Measurements from ENCODE around the gene ADAMTS14. TPM values are rescaled to one million over a fixed set of nuclear protein-coding genes. Genes with fewer than 3 reads are reported as not detected.

ADAMTS14 gene
- total RNA-seq, 1 experiment from 2014 or later, result 0.14 TPM

DNA sequence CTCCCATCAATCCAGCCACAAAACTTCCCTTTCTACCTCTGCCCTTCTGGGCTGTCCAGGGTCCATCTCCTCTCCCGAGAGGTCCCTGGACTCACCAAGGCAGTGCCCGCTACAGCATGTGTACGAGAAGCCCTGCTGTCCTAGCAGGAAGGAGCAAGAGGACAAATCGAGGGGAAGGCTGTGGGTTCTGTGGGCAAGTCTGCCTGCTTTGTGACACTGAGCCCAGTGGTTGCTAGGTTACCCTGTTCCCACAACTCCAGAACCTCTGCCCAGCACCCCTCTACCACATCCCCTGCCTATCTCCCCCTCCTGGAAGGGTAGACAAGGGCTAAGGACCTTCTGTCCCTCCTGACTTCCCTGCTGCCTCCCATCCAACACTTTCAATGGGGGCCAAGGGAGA lies 112.9 kb downstream of the ADAMTS14 start, which contains the start of gene TBATA:
TBATA (minus strand) TSS at position 188 of the 400 bp plus-strand sequence. CDS start 1,998 bp downstream, outside the sequence.
- Mint-ChIP-seq H3K27ac (ENCODE audit: unreplicated experiment) (no peak within 1 kb of the TSS), H3K9me3 (ENCODE audit: low read depth, unreplicated experiment) (peaks cover 4% of the 10 kb centered on the region), H3K36me3 (ENCODE audit: insufficient read depth, unreplicated experiment) (no peaks in the 10 kb centered on the region), H3K4me1 (ENCODE audit: low read depth, unreplicated experiment) (no peaks in the 10 kb centered on the region), H3K27me3 (ENCODE audit: unreplicated experiment) (peaks cover 83% of the 10 kb centered on the region), H3K4me3 (ENCODE audit: low read depth, unreplicated experiment) (no peak within 1 kb of the TSS)
- CTCF ChIA-PET, result no interaction called here
- intact Hi-C loops (cut with micrococcal nuclease; ENCODE audit: unreplicated experiment), result no loop called here
- TF ChIP-seq, protein P1, sequence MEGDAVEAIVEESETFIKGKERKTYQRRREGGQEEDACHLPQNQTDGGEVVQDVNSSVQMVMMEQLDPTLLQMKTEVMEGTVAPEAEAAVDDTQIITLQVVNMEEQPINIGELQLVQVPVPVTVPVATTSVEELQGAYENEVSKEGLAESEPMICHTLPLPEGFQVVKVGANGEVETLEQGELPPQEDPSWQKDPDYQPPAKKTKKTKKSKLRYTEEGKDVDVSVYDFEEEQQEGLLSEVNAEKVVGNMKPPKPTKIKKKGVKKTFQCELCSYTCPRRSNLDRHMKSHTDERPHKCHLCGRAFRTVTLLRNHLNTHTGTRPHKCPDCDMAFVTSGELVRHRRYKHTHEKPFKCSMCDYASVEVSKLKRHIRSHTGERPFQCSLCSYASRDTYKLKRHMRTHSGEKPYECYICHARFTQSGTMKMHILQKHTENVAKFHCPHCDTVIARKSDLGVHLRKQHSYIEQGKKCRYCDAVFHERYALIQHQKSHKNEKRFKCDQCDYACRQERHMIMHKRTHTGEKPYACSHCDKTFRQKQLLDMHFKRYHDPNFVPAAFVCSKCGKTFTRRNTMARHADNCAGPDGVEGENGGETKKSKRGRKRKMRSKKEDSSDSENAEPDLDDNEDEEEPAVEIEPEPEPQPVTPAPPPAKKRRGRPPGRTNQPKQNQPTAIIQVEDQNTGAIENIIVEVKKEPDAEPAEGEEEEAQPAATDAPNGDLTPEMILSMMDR (IDR thresholded peaks at IDR 0.05; ENCODE audit: unreplicated experiment), result no peak
- DNase-seq, result no peak
- no TSS peak for BruUV-seq (replicated peaks)

DNA sequence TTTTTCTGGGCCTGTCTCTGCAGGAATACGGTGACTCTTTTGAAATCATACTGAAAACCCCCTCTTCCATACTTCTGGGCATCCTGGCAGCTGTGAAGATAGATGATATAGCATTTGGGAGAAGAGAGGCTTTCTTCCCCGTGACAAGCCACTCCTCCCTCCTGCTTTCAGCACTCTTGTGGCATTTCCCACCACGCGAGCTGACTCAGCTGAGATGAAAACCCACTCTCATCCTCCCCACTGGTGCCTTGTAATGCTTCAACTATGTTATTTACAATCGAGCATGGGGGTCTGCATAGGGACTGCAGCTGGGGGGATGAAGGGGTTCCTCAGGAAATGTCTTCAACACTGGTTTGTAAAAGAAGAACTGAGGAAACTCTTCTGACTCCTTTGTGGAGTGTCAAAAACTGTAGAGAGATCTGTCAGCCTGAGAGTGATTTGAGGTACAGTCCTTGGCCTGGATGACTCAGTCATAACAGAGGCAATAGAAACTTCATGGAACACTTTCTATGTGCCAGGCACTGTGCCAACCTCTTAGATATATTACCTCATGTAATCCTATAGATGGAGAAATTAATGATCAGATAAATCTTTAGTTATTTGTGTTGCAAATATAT lies 114.6 kb downstream of the ADAMTS14 start:
- no peak for DNase-seq
- Mint-ChIP-seq H3K27ac (ENCODE audit: unreplicated experiment) (no peak overlapping the region), H3K36me3 (ENCODE audit: insufficient read depth, unreplicated experiment) (no peaks in the 10 kb centered on the region), H3K27me3 (ENCODE audit: unreplicated experiment) (peaks cover 84% of the 10 kb centered on the region), H3K4me3 (ENCODE audit: low read depth, unreplicated experiment) (no peak overlapping the region), H3K9me3 (ENCODE audit: low read depth, unreplicated experiment) (peaks cover 4% of the 10 kb centered on the region), H3K4me1 (ENCODE audit: low read depth, unreplicated experiment) (no peaks in the 10 kb centered on the region)
- CTCF ChIA-PET, result no interaction called here
- intact Hi-C loops (cut with micrococcal nuclease; ENCODE audit: unreplicated experiment), result no loop called here
- no TSS peak for BruUV-seq (replicated peaks)
- TF ChIP-seq, protein P1 (IDR thresholded peaks at IDR 0.05; ENCODE audit: unreplicated experiment), result no peak

DNA sequence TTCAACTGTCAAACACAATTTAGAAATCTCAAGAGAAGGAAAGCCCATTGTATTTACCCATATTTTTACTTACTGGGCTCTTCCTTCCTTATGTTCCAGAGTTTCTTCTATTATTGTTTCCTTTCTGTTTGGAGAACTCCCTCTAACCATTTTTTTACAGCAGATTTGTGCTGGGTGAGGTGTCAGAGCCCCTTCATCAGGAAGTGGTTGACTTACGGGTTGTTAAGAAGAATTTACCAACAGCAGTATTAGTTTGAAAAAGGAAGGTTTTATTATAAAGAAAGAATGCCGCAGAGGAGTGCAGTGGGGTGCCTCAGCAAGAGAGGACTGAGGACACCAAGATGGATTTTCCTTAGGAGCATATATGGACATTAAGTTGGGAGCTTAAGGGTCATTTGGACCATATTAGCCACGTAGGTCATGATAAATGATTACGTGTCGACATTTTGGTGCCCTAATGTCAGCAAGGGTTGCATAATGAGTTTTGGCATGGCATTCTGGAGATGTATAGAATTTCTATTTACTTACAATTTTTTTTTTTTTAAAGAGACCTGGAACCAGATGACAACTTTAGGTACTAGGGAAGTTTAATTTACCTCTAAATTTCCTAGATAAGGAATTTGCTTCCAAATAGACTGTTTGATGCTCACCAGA lies 119.2 kb downstream of the ADAMTS14 start:
- DNase-seq, result no peak
- H3K36me3 Mint-ChIP-seq (ENCODE audit: insufficient read depth, unreplicated experiment), result no peaks in the 10 kb centered on the region
- intact Hi-C loops (cut with micrococcal nuclease; ENCODE audit: unreplicated experiment), result no loop called here
- CTCF ChIA-PET, result interaction anchor here (1.2 kb wide), 1 partner anchor 99 kb away, joined by 3 read pairs; no protein-coding TSS in a partner anchor
- no peaks in the 10 kb centered on the region for H3K4me1 Mint-ChIP-seq (ENCODE audit: low read depth, unreplicated experiment)
- no TSS peak for BruUV-seq (replicated peaks)
- no peak overlapping the region for H3K27ac Mint-ChIP-seq (ENCODE audit: unreplicated experiment)
- TF ChIP-seq, protein P1 (IDR thresholded peaks at IDR 0.05; ENCODE audit: unreplicated experiment), result no peak
- peaks cover 93% of the 10 kb centered on the region for H3K27me3 Mint-ChIP-seq (ENCODE audit: unreplicated experiment)
- no peak overlapping the region for H3K4me3 Mint-ChIP-seq (ENCODE audit: low read depth, unreplicated experiment)
- H3K9me3 Mint-ChIP-seq (ENCODE audit: low read depth, unreplicated experiment), result peaks cover 4% of the 10 kb centered on the region

DNA sequence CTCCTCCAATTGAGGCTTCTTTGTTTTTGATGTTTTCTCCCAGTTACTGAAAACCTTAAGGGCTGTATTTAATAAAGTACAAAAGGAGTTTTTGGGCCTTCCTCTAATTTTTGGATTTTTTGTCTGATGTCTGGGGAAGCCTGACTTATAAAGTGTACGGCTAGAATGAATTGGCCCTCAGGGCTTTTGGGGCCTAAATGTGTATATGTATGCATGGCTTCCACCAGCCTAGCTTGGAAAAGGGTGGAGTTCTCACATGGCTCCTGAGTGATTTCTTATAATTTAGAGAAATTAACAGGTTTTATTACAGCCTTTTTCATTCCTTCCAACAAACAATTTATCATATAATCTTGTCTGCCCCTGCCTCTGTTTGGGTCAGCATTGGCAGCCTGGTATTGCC lies 123.3 kb downstream of the ADAMTS14 start:
- no peak overlapping the region for H3K4me3 Mint-ChIP-seq (ENCODE audit: low read depth, unreplicated experiment)
- no TSS peak for BruUV-seq (replicated peaks)
- CTCF ChIA-PET, result no interaction called here
- H3K27ac Mint-ChIP-seq (ENCODE audit: unreplicated experiment), result no peak overlapping the region
- no peaks in the 10 kb centered on the region for H3K4me1 Mint-ChIP-seq (ENCODE audit: low read depth, unreplicated experiment)
- H3K36me3 Mint-ChIP-seq (ENCODE audit: insufficient read depth, unreplicated experiment), result no peaks in the 10 kb centered on the region
- no peaks in the 10 kb centered on the region for H3K9me3 Mint-ChIP-seq (ENCODE audit: low read depth, unreplicated experiment)
- DNase-seq, result no peak
- intact Hi-C loops (cut with micrococcal nuclease; ENCODE audit: unreplicated experiment), result no loop called here
- TF ChIP-seq, protein P1 (IDR thresholded peaks at IDR 0.05; ENCODE audit: unreplicated experiment), result no peak
- H3K27me3 Mint-ChIP-seq (ENCODE audit: unreplicated experiment), result peaks cover 90% of the 10 kb centered on the region
